BLaER1 treated with 17β-estradiol and CSF1 and Interleukin-3, amounts not matched to agents 10 nM and 100 nM (cell line): ENCODE results near the gene DCBLD1.

ENCODE experiments used
- H3K27ac ChIP-seq, 11 experiments: shearing (Covaris generic); formaldehyde crosslinking; 2 replicates each; pipeline ENCODE4 v1.8.1; 2022
- H3K27me3 ChIP-seq, 11 experiments: shearing (Covaris generic); formaldehyde crosslinking; 2 replicates each; pipeline ENCODE4 v1.8.1; 2022
- H3K36me3 ChIP-seq, 11 experiments: shearing (Covaris generic); formaldehyde crosslinking; 2 replicates each; pipeline ENCODE4 v1.8.1; 2022
- H3K4me1 ChIP-seq, 10 experiments: shearing (Covaris generic); formaldehyde crosslinking; 2 replicates each; pipeline ENCODE4 v1.8.1; 2022
- H3K4me2 ChIP-seq, 11 experiments: shearing (Covaris generic); formaldehyde crosslinking; 2 replicates each; pipeline ENCODE4 v1.8.1; 2022
- H3K4me3 ChIP-seq, 10 experiments: shearing (Covaris generic); formaldehyde crosslinking; 2 replicates each; pipeline ENCODE4 v1.8.1; 2022
- H3K9ac ChIP-seq, 11 experiments: shearing (Covaris generic); formaldehyde crosslinking; 2 replicates each; pipeline ENCODE4 v1.8.1; 2022
- H3K9me3 ChIP-seq, 11 experiments: shearing (Covaris generic); formaldehyde crosslinking; replicated peaks in 1 of 11; 2 replicates each; pipeline ENCODE4 v1.8.1; 2022
- H4K20me1 ChIP-seq, 11 experiments: shearing (Covaris generic); formaldehyde crosslinking; 2 replicates each; pipeline ENCODE4 v1.8.1; 2022
- Cebpa-rat ChIP-seq, 11 experiments: shearing (Covaris generic); IDR thresholded peaks; 2 replicates each; pipeline ENCODE4 v1.8.1; 2022

The DCBLD1 gene

DNA sequence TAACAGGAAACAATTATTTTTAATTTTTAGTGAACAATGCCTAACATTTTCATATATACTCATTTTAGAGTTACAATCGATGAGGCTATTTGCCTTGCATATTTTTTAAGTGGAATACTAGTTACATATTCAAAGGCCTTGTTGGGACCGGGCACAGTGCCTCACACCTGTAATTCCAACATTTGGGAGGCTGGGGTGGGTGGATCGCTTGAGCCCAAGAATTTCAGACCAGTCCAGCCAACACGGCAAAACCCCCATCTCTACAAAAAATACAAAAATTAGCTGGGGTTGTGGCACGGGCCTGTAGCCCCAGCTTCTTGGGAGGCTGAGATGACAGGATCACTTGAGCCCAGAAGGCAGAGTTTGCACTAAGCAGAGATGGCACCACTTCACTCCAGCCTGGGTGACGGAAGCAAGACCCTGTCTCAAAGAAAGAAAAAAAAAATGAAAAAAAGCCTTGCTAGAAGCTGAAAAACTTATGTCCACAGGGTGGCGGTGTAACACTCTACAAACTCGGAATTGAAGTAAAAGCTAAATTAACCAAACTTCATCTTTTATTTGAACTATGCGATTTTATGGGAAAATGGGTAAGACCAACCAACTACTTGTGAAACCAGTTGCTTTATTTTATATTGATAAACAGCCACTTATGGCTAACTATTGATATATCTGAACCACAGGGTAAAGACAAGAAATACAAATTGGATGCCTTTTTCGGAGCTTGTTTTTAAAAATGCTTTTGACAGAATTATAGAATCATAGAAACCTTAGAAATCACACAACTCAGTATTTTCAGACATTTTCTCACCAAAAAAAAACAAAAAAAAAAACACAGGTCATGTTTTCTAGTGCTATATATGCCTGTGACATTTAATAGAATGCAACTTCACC lies 32.7 kb upstream of the DCBLD1 start:
- no peaks in the 10 kb centered on the region for H3K36me3 ChIP-seq
- H3K9ac ChIP-seq, result no peak overlapping the region
- no peak overlapping the region for H3K4me2 ChIP-seq
- no peak for TF ChIP-seq Cebpa-rat (IDR thresholded peaks at IDR 0.05)
- peaks cover 0 to 23% (median 11%) of the 10 kb centered on the region in 10 experiments; a peak in 11 of 20 replicates for H3K4me1 ChIP-seq
- H3K27me3 ChIP-seq, result no peaks in the 10 kb centered on the region
- no peak overlapping the region for H3K27ac ChIP-seq
- no peaks in the 10 kb centered on the region for H4K20me1 ChIP-seq
- H3K4me3 ChIP-seq, result no peak overlapping the region
- H3K9me3 ChIP-seq, result no peaks in the 10 kb centered on the region

GRCh38 chr6:117451671-117452070 lies 30.8 kb upstream of the DCBLD1 start:
- no peaks in the 10 kb centered on the region for H4K20me1 ChIP-seq
- H3K9me3 ChIP-seq, result no peaks in the 10 kb centered on the region
- TF ChIP-seq Cebpa-rat (IDR thresholded peaks at IDR 0.05), result no peak
- no peaks in the 10 kb centered on the region for H3K36me3 ChIP-seq
- H3K4me2 ChIP-seq, result peak overlapping the region in 8 of 11 experiments; percentile 4 to 62 (median 33); a peak in 13 of 22 replicates
- H3K4me1 ChIP-seq, result peaks cover 0 to 23% (median 11%) of the 10 kb centered on the region in 10 experiments; a peak in 11 of 20 replicates
- peak overlapping the region in 2 of 11 experiments; percentile 7 to 17; a peak in 2 of 22 replicates for H3K27ac ChIP-seq
- H3K27me3 ChIP-seq, result no peaks in the 10 kb centered on the region
- no peak overlapping the region for H3K9ac ChIP-seq
- no peak overlapping the region for H3K4me3 ChIP-seq

DNA sequence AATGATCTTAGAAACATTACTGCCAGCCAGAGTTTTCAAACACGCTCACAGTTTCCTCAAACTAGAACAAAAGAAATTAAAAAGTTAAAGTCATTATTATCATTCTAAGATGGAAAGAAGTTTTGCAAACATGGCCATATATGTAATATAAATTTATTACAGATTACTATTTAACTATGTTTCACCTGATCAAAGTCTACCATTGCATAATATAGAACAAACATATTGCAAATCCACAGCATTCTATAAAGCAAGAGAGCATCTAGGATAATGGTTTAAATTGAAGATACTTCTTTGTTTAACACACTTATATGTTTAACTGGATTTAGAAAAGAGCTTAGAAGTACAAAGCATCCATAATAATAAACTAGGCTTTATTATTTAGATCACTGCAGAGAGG lies 26.2 kb upstream of the DCBLD1 start:
- no peak overlapping the region for H3K9ac ChIP-seq
- TF ChIP-seq Cebpa-rat (IDR thresholded peaks at IDR 0.05), result no peak

GRCh38 chr6:117456998-117457397 lies 25.5 kb upstream of the DCBLD1 start:
- no peak overlapping the region for H3K9ac ChIP-seq
- H3K4me1 ChIP-seq, result peaks cover 0 to 11% (median 3%) of the 10 kb centered on the region in 10 experiments; a peak in 11 of 20 replicates
- no peaks in the 10 kb centered on the region for H3K27me3 ChIP-seq
- no peak overlapping the region for H3K4me3 ChIP-seq
- TF ChIP-seq Cebpa-rat (IDR thresholded peaks at IDR 0.05), result no peak
- H3K27ac ChIP-seq, result no peak overlapping the region
- no peaks in the 10 kb centered on the region for H3K9me3 ChIP-seq
- H3K36me3 ChIP-seq, result no peaks in the 10 kb centered on the region
- no peaks in the 10 kb centered on the region for H4K20me1 ChIP-seq
- H3K4me2 ChIP-seq, result no peak overlapping the region

More for the DNA sequence above, 26.2 kb upstream of the DCBLD1 start:
- Histone ChIP-seq H3K4me2 (no peak overlapping the region), H4K20me1 (no peaks in the 10 kb centered on the region), H3K4me1 (peaks cover 0 to 18% (median 10%) of the 10 kb centered on the region in 10 experiments; a peak in 11 of 20 replicates), H3K27me3 (no peaks in the 10 kb centered on the region), H3K36me3 (no peaks in the 10 kb centered on the region), H3K9me3 (no peaks in the 10 kb centered on the region), H3K27ac (no peak overlapping the region), H3K4me3 (no peak overlapping the region)

DNA sequence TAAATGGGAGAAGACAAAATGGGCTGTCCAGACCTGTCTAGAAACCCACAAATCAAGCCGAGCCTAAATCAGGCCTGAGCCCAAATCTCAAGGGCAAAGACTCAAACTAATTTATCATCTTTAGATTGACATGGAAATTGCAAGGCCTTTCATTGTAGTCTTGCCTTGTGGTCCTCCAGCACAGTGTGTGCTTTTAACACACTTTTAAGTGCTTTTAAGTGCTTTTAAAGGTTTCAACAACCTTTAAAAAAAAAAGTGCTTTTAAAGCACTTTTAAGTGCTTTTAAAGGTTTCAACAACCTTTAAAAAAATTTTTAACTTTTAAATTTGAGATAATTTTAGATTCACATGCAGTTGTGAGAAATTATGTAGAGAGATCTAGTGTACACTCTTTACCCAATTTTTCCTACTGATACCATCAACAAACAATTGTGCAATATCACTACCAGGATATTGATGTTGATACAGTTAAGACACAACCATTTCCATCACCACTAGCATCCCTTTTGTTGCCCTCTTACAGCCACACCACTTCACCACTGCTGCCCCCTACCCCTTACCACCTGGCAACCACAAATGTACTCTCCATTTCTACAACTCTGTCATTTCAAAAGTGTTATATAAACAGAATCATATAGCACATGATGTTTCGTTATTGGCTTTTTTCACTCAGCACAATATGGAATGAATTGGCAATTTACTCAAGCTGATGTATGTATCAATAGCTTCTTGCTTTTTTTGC lies 23.1 kb upstream of the DCBLD1 start:
- no peaks in the 10 kb centered on the region for H3K27me3 ChIP-seq
- no peaks in the 10 kb centered on the region for H4K20me1 ChIP-seq

DNA sequence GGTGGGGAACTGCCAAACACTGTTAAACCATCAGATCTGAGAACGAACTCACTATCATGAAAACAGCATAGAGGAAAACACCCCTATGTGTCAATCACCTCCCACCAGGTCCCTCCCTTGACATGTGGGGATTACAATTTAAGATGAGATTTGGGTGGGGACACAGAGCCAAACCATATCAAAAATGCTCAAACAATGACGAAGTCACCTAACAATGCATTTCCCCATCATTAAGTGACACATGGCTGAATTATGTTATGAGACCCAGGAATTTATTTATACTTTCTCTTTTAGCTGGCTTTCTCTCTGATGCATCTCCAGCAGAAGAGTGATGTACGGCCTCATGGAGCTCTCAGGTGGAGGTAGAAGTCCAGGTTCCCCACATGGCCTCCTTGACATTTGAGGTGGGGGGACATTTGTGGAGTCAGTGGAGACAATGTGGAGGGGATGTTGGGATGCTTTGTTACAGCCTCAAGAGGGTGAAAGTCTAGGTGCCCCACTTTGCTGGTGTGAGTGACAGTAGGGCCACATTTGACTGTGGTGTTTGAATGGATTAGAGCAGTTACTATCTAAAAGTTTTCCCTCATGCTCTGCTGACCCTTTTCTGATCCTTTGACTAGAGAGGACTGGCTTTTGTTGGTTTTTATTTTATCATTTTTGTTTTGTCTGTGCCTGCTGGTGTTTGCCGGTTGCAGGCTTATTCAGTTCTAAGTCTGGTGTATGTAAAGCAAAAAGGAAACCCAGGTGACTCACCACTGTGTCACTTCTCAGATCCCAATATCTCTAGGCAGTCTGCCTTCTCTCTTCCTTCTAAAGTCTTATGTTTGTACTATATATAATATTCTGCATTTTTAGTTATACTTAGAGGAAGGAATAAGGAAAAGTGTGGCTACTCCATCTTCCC lies 18.5 kb upstream of the DCBLD1 start:
- no peak for TF ChIP-seq Cebpa-rat (IDR thresholded peaks at IDR 0.05)
- H3K9ac ChIP-seq, result no peak overlapping the region
- no peaks in the 10 kb centered on the region for H4K20me1 ChIP-seq
- no peaks in the 10 kb centered on the region for H3K27me3 ChIP-seq
- no peaks in the 10 kb centered on the region for H3K36me3 ChIP-seq
- no peak overlapping the region for H3K4me3 ChIP-seq
- peak overlapping the region in 1 of 11 experiments; percentile 17; a peak in 2 of 22 replicates for H3K27ac ChIP-seq
- H3K4me1 ChIP-seq, result peaks cover 0 to 36% (median 15%) of the 10 kb centered on the region in 10 experiments; a peak in 12 of 20 replicates
- no peaks in the 10 kb centered on the region for H3K9me3 ChIP-seq
- H3K4me2 ChIP-seq, result peak overlapping the region in 5 of 11 experiments; percentile 41 to 60 (median 45); a peak in 10 of 22 replicates

More for the DNA sequence above, 23.1 kb upstream of the DCBLD1 start:
- no peak overlapping the region for H3K4me3 ChIP-seq
- H3K9me3 ChIP-seq, result no peaks in the 10 kb centered on the region
- TF ChIP-seq Cebpa-rat (IDR thresholded peaks at IDR 0.05), result no peak
- H3K4me2 ChIP-seq, result no peak overlapping the region
- H3K27ac ChIP-seq, result no peak overlapping the region
- H3K4me1 ChIP-seq, result peaks cover 0 to 12% (median 5%) of the 10 kb centered on the region in 10 experiments; a peak in 10 of 20 replicates
- no peak overlapping the region for H3K9ac ChIP-seq
- H3K36me3 ChIP-seq, result no peaks in the 10 kb centered on the region

GRCh38 chr6:117464700-117465099 lies 17.8 kb upstream of the DCBLD1 start:
- Histone ChIP-seq H3K36me3 (no peaks in the 10 kb centered on the region), H4K20me1 (no peaks in the 10 kb centered on the region), H3K4me2 (peak overlapping the region in 5 of 11 experiments; percentile 41 to 60 (median 45); a peak in 8 of 22 replicates), H3K27me3 (no peaks in the 10 kb centered on the region), H3K9me3 (no peaks in the 10 kb centered on the region), H3K4me1 (peaks cover 0 to 43% (median 21%) of the 10 kb centered on the region in 10 experiments; a peak in 12 of 20 replicates), H3K9ac (no peak overlapping the region), H3K27ac (no peak overlapping the region), H3K4me3 (no peak overlapping the region)
- TF ChIP-seq Cebpa-rat (IDR thresholded peaks at IDR 0.05), result no peak

DNA sequence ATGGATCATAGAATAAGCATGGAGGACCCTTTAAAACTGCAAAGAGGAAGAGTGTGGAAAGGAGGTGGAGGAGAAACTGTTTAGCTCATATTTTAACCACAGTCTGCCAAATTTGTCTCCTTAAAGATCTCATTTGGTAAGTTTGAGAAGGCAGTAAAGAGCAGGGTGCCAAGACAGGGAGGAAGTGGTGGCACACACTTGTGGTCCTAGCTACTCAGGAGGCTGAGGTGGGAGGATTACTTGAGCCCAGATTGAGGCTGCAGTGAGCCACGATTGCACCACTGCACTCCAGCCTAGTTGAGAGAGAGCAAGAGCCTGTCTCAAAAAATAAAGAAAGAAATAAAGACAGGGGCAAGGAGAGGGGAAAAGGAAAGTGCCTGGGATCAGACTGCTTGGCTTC lies 16.8 kb upstream of the DCBLD1 start:
- no peak overlapping the region for H3K9ac ChIP-seq
- no peak overlapping the region for H3K27ac ChIP-seq
- H3K9me3 ChIP-seq, result 0 out of 22 replicates have a peak, but pooled peaks cover 0 to 2% (median 0%) of the 10 kb centered on the region in 11 experiments
- no peaks in the 10 kb centered on the region for H3K36me3 ChIP-seq
- no peak for TF ChIP-seq Cebpa-rat (IDR thresholded peaks at IDR 0.05)
- peaks cover 0 to 51% (median 26%) of the 10 kb centered on the region in 10 experiments; a peak in 12 of 20 replicates for H3K4me1 ChIP-seq
- H3K27me3 ChIP-seq, result no peaks in the 10 kb centered on the region
- H3K4me3 ChIP-seq, result no peak overlapping the region
- H3K4me2 ChIP-seq, result peak overlapping the region in 4 of 11 experiments; percentile 3 to 48 (median 37); a peak in 6 of 22 replicates
- no peaks in the 10 kb centered on the region for H4K20me1 ChIP-seq
